ENCODE measurements around the gene NGDN.

NGDN gene

GRCh38 chr14:23478109-23478759, 8.7 kb downstream of the NGDN start:
- DNase-seq, result peak; percentile 51

GRCh38 chr14:23481362-23481970, 12.0 kb downstream of the NGDN start:
- no peak for DNase-seq

GRCh38 chr14:23481979-23482822, 12.7 kb downstream of the NGDN start:
- DNase-seq, result no peak

DNA sequence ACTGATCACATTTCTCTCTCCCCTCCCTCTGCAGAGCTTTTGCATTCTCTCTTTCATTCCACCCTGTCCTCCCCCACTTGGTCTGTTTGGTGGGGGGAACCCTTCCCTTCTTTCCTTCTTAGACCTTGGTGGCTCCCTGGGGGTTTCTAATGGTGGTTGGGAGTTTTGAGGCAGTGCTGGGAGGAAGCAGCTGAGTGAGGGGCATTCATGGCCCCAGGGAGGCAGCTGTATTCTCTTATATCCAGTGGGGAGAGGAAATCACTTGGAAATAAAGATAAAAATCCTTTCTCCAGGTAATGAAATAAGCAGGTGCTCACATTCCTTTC, 13.3 kb downstream of the NGDN start:
- no peak for DNase-seq

DNA sequence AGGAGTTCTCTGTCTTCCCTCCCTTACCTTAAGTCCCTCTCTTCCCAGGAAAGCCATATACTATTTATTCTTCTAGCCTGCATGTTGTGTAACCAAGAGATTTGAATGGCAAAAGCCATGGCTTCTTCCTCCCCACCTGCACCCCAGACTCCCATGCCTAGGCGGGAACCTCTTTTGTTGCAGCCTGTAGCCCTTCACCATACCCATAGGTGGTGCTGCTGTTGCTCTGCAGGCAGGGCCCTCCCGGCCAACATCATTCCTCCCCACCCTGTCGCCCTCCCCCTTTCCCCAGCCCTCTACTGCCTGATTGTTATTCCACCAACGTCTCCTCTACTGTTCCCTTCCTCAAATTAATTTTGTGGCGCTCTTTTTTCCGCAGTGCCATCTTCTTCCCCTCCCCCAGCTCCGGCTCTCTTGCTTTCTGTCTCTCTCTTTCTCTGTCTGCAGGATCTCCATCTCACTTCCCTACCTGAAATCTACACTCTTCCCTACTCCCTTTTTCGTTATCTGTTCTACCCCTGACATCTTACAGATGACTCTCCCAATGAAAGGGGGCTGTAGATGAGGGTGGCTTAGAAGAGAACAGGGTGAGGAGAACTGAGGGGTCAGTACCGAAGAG, 13.8 kb downstream of the NGDN start:
- DNase-seq, result no peak

DNA sequence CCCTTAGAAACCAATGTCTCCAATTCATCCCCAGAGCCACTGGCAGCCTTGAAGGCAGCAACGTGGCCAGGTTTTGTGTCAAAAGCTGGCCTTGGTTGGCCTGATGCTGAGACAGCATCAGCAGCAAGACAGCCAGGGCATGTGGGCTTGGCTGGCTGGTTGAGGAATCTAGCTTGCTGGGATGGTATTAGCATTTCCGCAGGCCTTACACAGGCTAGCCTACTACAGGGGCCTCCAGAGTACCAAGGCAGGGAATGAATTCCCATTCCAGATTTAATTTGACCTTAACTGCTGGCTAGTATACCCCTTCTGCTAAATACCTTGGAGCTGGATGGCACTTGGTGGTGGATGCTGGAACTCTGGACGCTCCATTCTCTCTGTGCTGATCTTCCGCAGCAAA, 15.8 kb downstream of the NGDN start:
- DNase-seq, result no peak

DNA sequence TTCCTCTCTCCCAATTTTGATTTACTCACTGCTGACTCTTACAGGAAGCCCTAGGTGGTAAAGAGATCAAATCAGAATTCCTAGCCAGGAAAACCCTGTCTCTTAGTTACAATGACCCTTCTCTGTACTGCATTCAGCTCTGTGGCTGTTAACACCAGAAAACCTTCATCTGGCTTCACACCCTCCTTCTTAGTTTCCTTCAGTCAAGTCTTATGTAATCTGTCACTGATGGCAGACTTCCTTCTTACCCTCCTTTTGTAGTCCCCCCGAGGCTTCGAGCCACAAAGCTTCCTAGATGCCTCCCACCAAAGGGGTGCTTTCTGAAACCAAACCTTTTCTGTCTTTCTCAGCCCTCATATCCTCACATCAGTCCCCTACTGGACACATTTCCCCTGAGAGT, 16.5 kb downstream of the NGDN start:
- no peak for DNase-seq

GRCh38 chr14:23487216-23487615, 17.7 kb downstream of the NGDN start:
- no peak for DNase-seq

- DNase-seq, result no peak
Measured at GRCh38 chr14:23492618-23493272, 23.2 kb downstream of the NGDN start.

DNA sequence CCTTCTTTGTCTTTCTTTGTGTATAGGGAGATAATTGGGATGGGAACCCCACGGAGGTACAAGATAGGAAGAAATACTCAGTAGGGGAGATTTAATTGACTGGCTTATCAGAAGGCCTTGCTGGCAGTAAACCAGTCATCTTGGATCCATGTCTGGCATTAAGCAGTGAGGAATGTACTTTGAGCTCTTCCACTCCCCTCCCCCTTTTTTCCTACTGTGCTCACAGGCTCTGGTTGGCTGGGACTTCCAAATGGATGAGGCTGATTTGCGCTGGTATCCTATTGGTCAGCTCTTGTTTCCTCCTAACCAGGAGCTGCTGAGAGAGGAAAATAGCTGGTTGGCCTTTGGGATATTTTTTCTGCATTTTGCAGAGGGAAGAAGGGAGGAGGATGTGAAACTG, 24.7 kb downstream of the NGDN start:
- no peak for DNase-seq

DNA sequence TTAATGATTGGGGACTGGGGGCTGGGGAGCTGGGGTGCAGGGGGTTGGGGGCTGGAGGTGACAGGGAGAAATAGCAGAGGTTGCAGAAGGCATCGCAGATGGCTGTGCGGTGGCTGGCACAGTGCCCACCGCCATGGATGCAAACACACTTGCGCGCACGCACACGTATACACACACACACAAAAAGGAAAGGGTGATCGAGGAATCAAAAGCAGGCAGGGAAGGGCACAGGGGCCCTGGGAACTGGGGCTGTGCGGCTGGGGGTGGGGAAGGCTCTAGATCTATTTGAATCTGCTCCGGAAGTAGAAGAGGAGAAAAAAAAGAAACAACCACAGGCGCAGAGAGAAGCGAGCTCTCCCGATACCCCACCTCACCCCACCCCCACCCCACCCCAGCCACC, 42.7 kb downstream of the NGDN start:
- no peak for DNase-seq

DNA sequence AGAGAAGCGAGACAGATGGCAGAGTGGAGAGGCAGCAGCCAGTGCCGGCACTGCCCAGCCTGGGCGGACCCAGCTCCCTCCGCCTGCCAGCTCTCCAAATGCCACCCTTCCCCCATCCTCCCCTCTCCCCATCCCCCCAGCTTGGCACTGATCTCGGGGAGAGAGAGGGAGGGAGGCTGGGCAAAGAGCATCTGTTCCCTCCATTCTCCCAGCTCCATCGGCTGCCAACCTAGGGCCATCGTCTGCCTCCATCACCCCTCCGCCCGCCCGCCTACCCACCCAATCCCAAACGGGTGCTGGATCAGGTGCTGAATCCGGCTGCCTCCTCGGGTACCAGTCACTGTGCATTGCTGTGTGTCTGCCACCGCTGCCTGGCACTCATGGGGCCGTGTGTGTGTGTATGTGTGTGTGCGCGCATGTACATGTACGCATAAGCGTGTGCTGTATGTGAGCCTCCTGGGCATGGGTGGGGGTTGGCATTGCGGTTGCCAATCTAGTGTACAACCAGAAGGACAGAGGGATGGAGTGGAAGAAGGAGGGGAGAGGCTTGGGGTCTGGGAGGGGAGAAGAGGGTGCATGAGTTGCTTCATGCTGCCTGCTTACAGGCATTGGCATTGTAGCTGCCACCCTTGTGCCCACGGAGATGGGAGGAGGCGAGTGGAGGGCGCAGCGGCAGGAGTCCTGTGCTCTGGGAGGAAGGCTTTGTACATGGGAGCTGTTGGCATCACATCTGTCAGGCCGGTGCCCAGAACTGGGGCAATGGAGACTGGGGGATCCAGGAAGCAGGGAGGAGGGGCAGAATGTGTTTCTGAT, 43.7 kb downstream of the NGDN start:
- DNase-seq, result no peak

GRCh38 chr14:23513818-23514643, 44.5 kb downstream of the NGDN start:
- DNase-seq, result no peak

- no peak for DNase-seq
Measured at GRCh38 chr14:23514644-23514957, 45.1 kb downstream of the NGDN start.

- DNase-seq, result no peak
Measured at GRCh38 chr14:23517650-23518326, 48.3 kb downstream of the NGDN start.

DNA sequence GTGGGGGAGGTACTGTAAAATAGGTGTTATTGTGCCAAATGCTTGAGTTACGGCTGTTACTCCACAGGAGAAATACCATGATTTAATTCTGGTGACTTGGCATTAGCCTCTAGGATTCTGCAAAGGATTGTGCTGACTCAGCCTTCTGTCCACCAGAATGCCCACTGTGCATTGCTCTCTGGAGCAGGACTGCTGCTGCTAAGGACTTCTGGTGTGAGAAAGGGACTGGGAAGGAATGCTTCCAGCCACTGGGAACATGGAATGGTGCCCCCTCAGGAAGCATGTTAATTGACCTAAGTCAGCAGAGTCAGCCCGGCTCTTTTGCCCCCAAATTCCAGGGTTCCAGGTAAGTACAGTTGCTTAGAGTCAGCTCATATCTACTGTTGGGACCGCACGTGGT, 49.2 kb downstream of the NGDN start:
- no peak for DNase-seq

DNA sequence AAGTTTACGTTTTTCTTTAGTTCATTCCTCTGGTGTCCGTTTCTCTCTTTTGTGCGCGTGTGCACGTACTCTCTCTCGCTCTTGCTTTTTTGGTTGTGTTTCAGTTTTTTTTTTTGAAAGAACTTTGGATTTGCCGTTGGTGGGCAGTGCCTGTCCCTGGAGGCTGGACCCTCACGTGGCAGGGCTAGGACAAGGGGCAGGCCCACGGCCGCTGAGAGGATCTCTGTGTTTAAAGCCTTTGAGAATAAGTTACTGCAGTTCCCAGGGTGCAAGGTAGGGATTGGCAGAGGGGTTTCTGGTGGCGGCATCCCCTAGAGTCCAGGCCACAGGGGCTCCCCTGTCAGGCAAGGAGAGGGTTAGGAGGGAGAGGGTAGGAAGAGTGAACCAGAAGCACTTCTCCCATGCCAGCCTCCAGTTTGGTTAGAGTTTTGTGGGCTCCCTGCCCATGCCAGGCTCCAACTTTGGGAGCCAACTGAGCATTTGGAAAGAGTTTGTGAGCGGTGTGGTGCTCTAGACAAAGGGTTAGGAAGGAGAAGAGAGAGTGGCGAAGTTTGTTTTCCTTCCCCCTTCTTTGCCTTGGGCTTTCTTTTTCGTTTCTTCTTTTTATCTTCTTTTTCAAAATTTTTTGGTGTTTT, 51.5 kb downstream of the NGDN start:
- no peak for DNase-seq

DNA sequence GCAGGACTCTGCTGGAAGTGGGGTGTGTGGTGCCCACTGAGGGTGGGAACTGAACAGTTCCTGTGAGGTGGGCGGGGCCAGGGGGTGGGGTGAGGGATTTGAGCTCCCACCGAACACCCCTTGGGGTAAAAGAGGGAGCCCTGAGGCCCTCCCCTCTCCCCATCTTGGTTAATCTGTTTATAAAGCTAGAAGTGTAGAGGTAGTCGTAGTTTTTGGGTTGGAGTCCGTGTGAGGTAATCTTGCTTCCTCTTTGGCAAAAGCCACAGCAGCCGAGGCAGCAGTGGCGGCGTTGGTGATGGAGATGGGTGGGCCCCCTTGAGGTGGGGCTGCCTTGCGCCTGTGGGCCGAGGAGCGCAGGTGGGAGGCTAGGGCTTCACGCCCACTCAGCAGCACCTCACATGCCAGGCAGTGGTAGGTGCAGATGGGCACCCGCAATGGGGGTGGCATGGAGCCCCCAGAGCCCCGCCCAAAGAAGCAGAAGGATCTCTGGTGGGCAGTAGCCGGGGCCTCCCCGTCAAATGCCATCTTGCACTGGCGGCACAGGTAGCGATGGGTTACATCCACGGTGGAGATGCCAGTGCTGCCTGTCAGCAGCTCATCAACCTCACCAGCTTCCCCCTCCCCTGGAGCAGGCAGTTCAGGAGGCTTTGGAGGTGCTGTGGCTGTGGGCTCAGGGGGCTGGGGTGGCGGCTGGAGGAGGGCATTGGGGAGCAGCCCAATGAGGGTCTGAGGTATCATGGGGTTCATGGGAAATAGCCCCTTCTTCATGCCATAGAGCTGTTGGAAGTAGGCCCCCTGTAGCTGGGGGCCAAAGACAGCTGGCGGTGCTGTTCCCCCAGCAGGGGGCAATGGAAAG, 52.5 kb downstream of the NGDN start:
- DNase-seq, result no peak

DNA sequence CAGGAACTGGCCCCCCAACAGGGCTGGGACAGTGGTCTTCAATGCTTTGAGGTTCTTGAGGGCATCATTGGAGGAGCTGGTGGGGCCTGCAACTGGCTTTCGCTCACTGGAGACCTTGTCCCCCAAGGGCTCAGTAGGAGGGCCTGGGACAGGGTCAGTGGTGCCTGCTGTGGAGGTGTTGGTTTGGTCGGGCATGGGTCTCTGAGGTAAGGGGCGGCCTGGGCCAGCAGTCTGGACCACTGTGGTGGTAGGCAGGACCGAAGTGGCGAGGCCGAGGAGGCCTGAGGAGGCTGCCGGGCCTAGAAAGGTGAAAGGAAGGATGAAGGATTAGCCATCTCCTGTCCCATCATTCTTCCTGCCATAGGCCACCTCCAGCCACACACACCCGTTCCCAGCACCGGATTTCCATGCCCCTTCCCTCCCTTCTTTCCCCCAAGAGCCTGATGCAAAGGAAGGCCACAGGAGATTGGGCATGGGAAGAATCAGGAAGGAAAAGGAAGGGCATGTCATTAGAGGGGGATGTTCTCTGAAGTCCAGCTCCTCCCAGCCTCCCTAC, 53.2 kb downstream of the NGDN start:
- no peak for DNase-seq
